ENCODE data around the gene VSIG8. TPM values are rescaled to one million over a fixed set of nuclear protein-coding genes. Genes with fewer than 3 reads are reported as not detected.

VSIG8 gene
- total RNA-seq, 1 experiment from 2014 or later = not detected

GRCh38 chr1:159827102-159827490 lies 35.4 kb downstream of the VSIG8 start:
- Histone ChIP-seq H3K9me2 (ENCODE audit: insufficient read depth) (no peaks in the 10 kb centered on the region), H3K4me1 (ENCODE audit: control insufficient read depth in 1 of 2, insufficient read depth in 2 of 2, low read length in 2 of 2) (peaks cover 0 to 7% of the 10 kb centered on the region in 2 experiments; a peak in 1 of 4 replicates), H3K27me3 (ENCODE audit: insufficient read depth, low read length) (peaks cover 20% of the 10 kb centered on the region; the same call in 1 of the 2 replicates), H3K4me2 (ENCODE audit: low read length) (no peak overlapping the region), H2AFZ (ENCODE audit: low read depth, low read length, poor library complexity, severe bottlenecking) (no peak overlapping the region), H4K20me1 (ENCODE audit: insufficient read depth) (no peaks in the 10 kb centered on the region), H3K36me3 (ENCODE audit: control insufficient read depth in 1 of 2, insufficient read depth in 2 of 2, low read length in 2 of 2) (no peaks in the 10 kb centered on the region), H3K27ac (ENCODE audit: low read depth, low read length) (no peak overlapping the region), H3K79me2 (ENCODE audit: insufficient read depth, low read length) (no peaks in the 10 kb centered on the region), H3K9ac (ENCODE audit: low read length) (no peak overlapping the region), H3K4me3 (replicated peaks in 1 of 2; ENCODE audit: low read depth in 1 of 2, low read length in 2 of 2) (no peak overlapping the region), H3K9me3 (ENCODE audit: control insufficient read depth in 1 of 2, insufficient read depth in 1 of 2, low read depth in 1 of 2, low read length in 2 of 2) (no peaks in the 10 kb centered on the region)
- no TSS peak for BruUV-seq (replicated peaks)
- POLR2A ChIA-PET = no interaction called here
- CTCF ChIA-PET = interaction anchor here (4.4 kb wide), 1 partner anchor 28 kb away, joined by 20 read pairs; no protein-coding TSS in a partner anchor
- TF ChIP-seq FOSL1 (IDR thresholded peaks at IDR 0.05; ENCODE audit: low read depth) = no peak
- no peak for TF ChIP-seq ATF3 (IDR thresholded peaks at IDR 0.05)
- no peak for TF ChIP-seq YY1 (IDR thresholded peaks at IDR 0.05; ENCODE audit: extremely low read depth, insufficient replicate concordance, low read depth, low read length)
- no peak for TF ChIP-seq RAD21 (IDR thresholded peaks at IDR 0.05; ENCODE audit: low read depth)
- TF ChIP-seq REST (IDR thresholded peaks at IDR 0.05; ENCODE audit: low read depth) = no peak
- no peak for TF ChIP-seq SP1 (IDR thresholded peaks at IDR 0.05; ENCODE audit: low read depth)
- TF ChIP-seq ZBTB33 (IDR thresholded peaks at IDR 0.05; ENCODE audit: extremely low read depth, insufficient replicate concordance, low read length) = no peak
- TF ChIP-seq EZH2 (IDR thresholded peaks at IDR 0.05) = no peak
- ATAC-seq (no peak), DNase-seq (ENCODE audit: low read depth, low spot score) (no peak)
- RAD21 ChIA-PET (ENCODE audit: low non-redundant PET in 1 of 2, low total read pairs in 2 of 2, uncharacterized antibody in 2 of 2, unreplicated experiment in 2 of 2) = no interaction called here
- intact Hi-C loops (cut with micrococcal nuclease) = no loop called here
